Neuronal stem cell (in vitro differentiated cells): Measurements from ENCODE around the gene FGF4.

Experiments used
- DNase-seq: peaks from one replicate; pipeline ENCODE4 v3.0.0-alpha.2; 2013; ENCODE audit warnings: low spot score
- H2AFZ ChIP-seq: one replicate; pipeline ENCODE4 v1.6.1; 2013; ENCODE audit warnings: mild to moderate bottlenecking, low read length, inconsistent platforms
- H2AK5ac ChIP-seq: 2 replicates; pipeline ENCODE4 v1.6.1; 2013; ENCODE audit warnings: low read depth, mild to moderate bottlenecking, inconsistent platforms, low read length, moderate library complexity, mixed read lengths
- H2BK120ac ChIP-seq: 2 replicates; pipeline ENCODE4 v1.6.1; 2013; ENCODE audit warnings: low read depth, mild to moderate bottlenecking, inconsistent platforms, low read length, moderate library complexity, mixed read lengths
- H2BK12ac ChIP-seq: one replicate; pipeline ENCODE4 v1.6.1; 2013; ENCODE audit warnings: low read length, inconsistent platforms
- H2BK15ac ChIP-seq: 2 replicates; pipeline ENCODE4 v1.6.1; 2013; ENCODE audit warnings: mild to moderate bottlenecking, low read length, inconsistent platforms, mixed read lengths
- H2BK5ac ChIP-seq: one replicate; pipeline ENCODE4 v1.6.1; 2013; ENCODE audit warnings: inconsistent platforms, mild to moderate bottlenecking, low read length, moderate library complexity
- H3K14ac ChIP-seq: one replicate; pipeline ENCODE4 v1.6.1; 2013; ENCODE audit warnings: low read length, inconsistent platforms
- H3K18ac ChIP-seq: 2 replicates; pipeline ENCODE4 v1.6.1; 2013; ENCODE audit warnings: low read length, inconsistent platforms
- H3K23ac ChIP-seq: 2 replicates; pipeline ENCODE4 v1.6.1; 2013; ENCODE audit warnings: low read depth, mild to moderate bottlenecking, mixed read lengths, low read length, inconsistent platforms; ENCODE audit not compliant: poor library complexity
- H3K27ac ChIP-seq: replicated peaks from 3 replicates; pipeline ENCODE4 v1.5.1; 2013; ENCODE audit warnings: low read length, inconsistent platforms
- H3K27me3 ChIP-seq, 3 experiments: 2 replicates each; pipeline ENCODE4 v1.6.1; 2013; ENCODE audit warnings: low read length in 3 of 3, mild to moderate bottlenecking in 2 of 3, inconsistent platforms in 1 of 3, low read depth in 1 of 3, mixed read lengths in 1 of 3, moderate library complexity in 1 of 3; ENCODE audit not compliant: control insufficient read depth in 3 of 3, insufficient read depth in 3 of 3
- H3K36me3 ChIP-seq, 2 donors: replicated peaks in 1 of 2; 2 replicates each; pipeline ENCODE4 v1.6.1; 2013; ENCODE audit warnings: low read length in 2 of 2; ENCODE audit not compliant: control insufficient read depth in 2 of 2, insufficient read depth in 2 of 2
- H3K4ac ChIP-seq: 2 replicates; pipeline ENCODE4 v1.6.1; 2013; ENCODE audit warnings: inconsistent platforms, mild to moderate bottlenecking, low read length, moderate library complexity
- H3K4me1 ChIP-seq, 2 donors: 1 replicate in 1 of 2; 2 replicates in 1 of 2; pipeline ENCODE4 v1.6.1; 2013; ENCODE audit warnings: low read length in 2 of 2, low read depth in 1 of 2; ENCODE audit not compliant: control insufficient read depth in 2 of 2, insufficient read depth in 1 of 2
- H3K4me2 ChIP-seq: one replicate; pipeline ENCODE4 v1.6.1; 2013; ENCODE audit warnings: mild to moderate bottlenecking, low read length, inconsistent platforms; ENCODE audit not compliant: insufficient read depth, poor library complexity, severe bottlenecking
- H3K4me3 ChIP-seq, 2 donors: 2 replicates each; pipeline ENCODE4 v1.5.1; 2013; ENCODE audit warnings: low read length in 2 of 2, mild to moderate bottlenecking in 2 of 2, inconsistent platforms in 1 of 2, moderate library complexity in 1 of 2
- H3K79me1 ChIP-seq: one replicate; pipeline ENCODE4 v1.6.1; 2013; ENCODE audit warnings: low read depth, mild to moderate bottlenecking, inconsistent platforms, low read length, moderate library complexity
- H3K9ac ChIP-seq: one replicate; pipeline ENCODE4 v1.6.1; 2013; ENCODE audit warnings: mild to moderate bottlenecking, low read depth, low read length, inconsistent platforms; ENCODE audit not compliant: poor library complexity
- H3K9me3 ChIP-seq, 2 donors: replicated peaks in 1 of 2; 2 replicates each; pipeline versions ENCODE3 to v1.6.1; 2013; ENCODE audit warnings: low read length in 2 of 2, mild to moderate bottlenecking in 2 of 2, inconsistent platforms in 1 of 2, low read depth in 1 of 2, mixed read lengths in 1 of 2, moderate library complexity in 1 of 2; ENCODE audit not compliant: control insufficient read depth in 2 of 2, insufficient read depth in 1 of 2
- H4K8ac ChIP-seq: one replicate; pipeline ENCODE4 v1.6.1; 2013; ENCODE audit warnings: low read depth, mild to moderate bottlenecking, inconsistent platforms, low read length, moderate library complexity
- H4K91ac ChIP-seq: one replicate; pipeline ENCODE4 v1.6.1; 2013; ENCODE audit warnings: low read length, low read depth, mild to moderate bottlenecking, inconsistent platforms; ENCODE audit not compliant: poor library complexity
- WGBS, 2 donors: extraction: QIAGEN DNeasy Blood & Tissue Kit; methylation state at CpG; one replicate each; pipeline ENCODE4 v1.1.7; 2013; ENCODE audit warnings: missing lambda C conversion rate in 2 of 2, mixed read lengths in 1 of 2; ENCODE audit not compliant: insufficient read length in 2 of 2, insufficient replicate concordance in 1 of 2; ENCODE audit errors: extremely low coverage in 2 of 2; 5-methylcytosine and 5-hydroxymethylcytosine counted together

The FGF4 gene

GRCh38 chr11:69807106-69807815 lies 32.1 kb upstream of the FGF4 start:
- H3K27me3 ChIP-seq, result no peaks in the 10 kb centered on the region
- peaks cover 21 to 31% of the 10 kb centered on the region in 2 donors for H3K4me1 ChIP-seq
- no peak overlapping the region for H3K4ac ChIP-seq
- H4K8ac ChIP-seq, result no peak overlapping the region
- peak overlapping the region in 1 of 2 donors; percentile 19 for H3K4me3 ChIP-seq
- H2AK5ac ChIP-seq, result peak overlapping the region; percentile 45
- H3K18ac ChIP-seq, result peak overlapping the region; percentile 27
- H3K14ac ChIP-seq, result no peak overlapping the region
- H2BK120ac ChIP-seq, result no peak overlapping the region
- H2BK5ac ChIP-seq, result no peak overlapping the region
- no peak overlapping the region for H2BK12ac ChIP-seq
- H3K36me3 ChIP-seq, result no peaks in the 10 kb centered on the region
- H3K23ac ChIP-seq, result no peak overlapping the region
- no CpG with 5 or more reads among the region's 9 CpGs for WGBS, 2 donors
- H3K27ac ChIP-seq, result no peak overlapping the region
- H2BK15ac ChIP-seq, result peak overlapping the region; percentile 1
- H3K9ac ChIP-seq, result no peak overlapping the region
- H3K9me3 ChIP-seq, result no peaks in the 10 kb centered on the region
- no peak overlapping the region for H3K4me2 ChIP-seq
- H2AFZ ChIP-seq, result no peak overlapping the region
- no peak for DNase-seq
- no peak overlapping the region for H4K91ac ChIP-seq
- no peaks in the 10 kb centered on the region for H3K79me1 ChIP-seq

GRCh38 chr11:69804769-69805508 lies 29.8 kb upstream of the FGF4 start:
- Histone ChIP-seq H3K9me3 (no peaks in the 10 kb centered on the region), H3K27me3 (no peaks in the 10 kb centered on the region), H3K4me3 (no peak overlapping the region), H3K23ac (no peak overlapping the region), H2BK15ac (no peak overlapping the region), H2AFZ (no peak overlapping the region), H2BK120ac (peak overlapping the region; percentile 51), H3K4me2 (no peak overlapping the region), H3K14ac (no peak overlapping the region), H3K4ac (no peak overlapping the region), H3K4me1 (peaks cover 13 to 22% of the 10 kb centered on the region in 2 donors), H4K91ac (no peak overlapping the region), H2AK5ac (peak overlapping the region; percentile 24), H3K36me3 (no peaks in the 10 kb centered on the region), H4K8ac (no peak overlapping the region), H3K18ac (peak overlapping the region; percentile 62), H3K79me1 (no peaks in the 10 kb centered on the region), H2BK12ac (no peak overlapping the region), H3K27ac (no peak overlapping the region), H2BK5ac (no peak overlapping the region), H3K9ac (no peak overlapping the region)
- DNase-seq, result no peak
- WGBS, 2 donors, result no CpG with 5 or more reads among the region's 19 CpGs

GRCh38 chr11:69803604-69804218 lies 28.6 kb upstream of the FGF4 start:
- Histone ChIP-seq H3K4me1 (peaks cover 8 to 10% of the 10 kb centered on the region in 2 donors), H3K27me3 (no peaks in the 10 kb centered on the region), H3K79me1 (no peaks in the 10 kb centered on the region), H3K4me2 (no peak overlapping the region), H2BK5ac (no peak overlapping the region), H3K36me3 (no peaks in the 10 kb centered on the region), H4K8ac (no peak overlapping the region), H3K4ac (no peak overlapping the region), H3K14ac (no peak overlapping the region), H3K27ac (no peak overlapping the region), H2AFZ (no peak overlapping the region), H3K9ac (no peak overlapping the region), H2AK5ac (no peak overlapping the region), H2BK15ac (no peak overlapping the region), H3K23ac (no peak overlapping the region), H2BK120ac (no peak overlapping the region), H2BK12ac (no peak overlapping the region), H4K91ac (no peak overlapping the region), H3K9me3 (peaks cover 0 to 2% of the 10 kb centered on the region in 2 donors), H3K4me3 (no peak overlapping the region), H3K18ac (no peak overlapping the region)
- DNase-seq, result no peak

- Histone ChIP-seq H2AK5ac (no peak overlapping the region), H3K4me3 (no peak overlapping the region), H2BK15ac (no peak overlapping the region), H3K4me1 (peaks cover 2 to 4% of the 10 kb centered on the region in 2 donors), H3K4me2 (no peak overlapping the region), H3K36me3 (no peaks in the 10 kb centered on the region), H2AFZ (no peak overlapping the region), H4K91ac (no peak overlapping the region), H3K18ac (no peak overlapping the region), H2BK5ac (no peak overlapping the region), H3K27ac (no peak overlapping the region), H3K27me3 (no peaks in the 10 kb centered on the region), H2BK12ac (no peak overlapping the region), H3K4ac (no peak overlapping the region), H3K9ac (no peak overlapping the region), H4K8ac (no peak overlapping the region), H3K9me3 (peaks cover 0 to 2% of the 10 kb centered on the region in 2 donors), H3K79me1 (no peaks in the 10 kb centered on the region), H3K14ac (no peak overlapping the region), H3K23ac (no peak overlapping the region), H2BK120ac (no peak overlapping the region)
- no CpG with 5 or more reads among the region's 2 CpGs for WGBS, 2 donors
- DNase-seq, result no peak
Observed at GRCh38 chr11:69803022-69803421, 27.9 kb upstream of the FGF4 start.
